ENCODE results near the gene MAST2.

- TF ChIP-seq CTCF (conservative IDR thresholded peaks at IDR 0.05; ENCODE audit: low read length), result no peak
- no peak for TF ChIP-seq EZH2phosphoT487 (IDR thresholded peaks at IDR 0.05; ENCODE audit: borderline replicate concordance)
These were observed 238.6 kb downstream of the MAST2 start for GRCh38 chr1:46041974-46042373.

All from Loucy (cell line).